ENCODE data around the gene BUD31.
A peak's percentile ranks its signal among the peaks of the same experiment; 100 is the strongest.

Gene BUD31

DNA sequence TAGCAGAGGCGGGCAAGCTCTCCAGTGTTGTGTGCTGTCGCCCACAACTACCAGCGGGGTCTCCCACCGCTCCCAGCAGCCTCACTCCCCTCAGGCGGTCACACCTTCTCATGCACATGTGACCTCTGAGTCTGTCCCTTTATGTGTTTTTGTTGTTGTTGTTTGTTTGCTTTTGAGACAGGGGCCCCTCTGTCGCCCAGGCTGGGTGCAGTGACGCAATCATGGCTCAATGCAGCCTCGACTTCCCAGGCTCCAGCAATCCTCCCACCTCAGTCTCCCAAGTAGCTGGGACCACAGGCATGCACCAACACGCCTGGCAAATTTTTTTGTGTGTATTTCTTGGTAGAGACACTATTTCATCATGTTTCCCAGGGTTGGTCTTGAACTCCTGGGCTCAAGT, 31.4 kb downstream of the BUD31 start:
- TF ChIP-seq, protein P1, sequence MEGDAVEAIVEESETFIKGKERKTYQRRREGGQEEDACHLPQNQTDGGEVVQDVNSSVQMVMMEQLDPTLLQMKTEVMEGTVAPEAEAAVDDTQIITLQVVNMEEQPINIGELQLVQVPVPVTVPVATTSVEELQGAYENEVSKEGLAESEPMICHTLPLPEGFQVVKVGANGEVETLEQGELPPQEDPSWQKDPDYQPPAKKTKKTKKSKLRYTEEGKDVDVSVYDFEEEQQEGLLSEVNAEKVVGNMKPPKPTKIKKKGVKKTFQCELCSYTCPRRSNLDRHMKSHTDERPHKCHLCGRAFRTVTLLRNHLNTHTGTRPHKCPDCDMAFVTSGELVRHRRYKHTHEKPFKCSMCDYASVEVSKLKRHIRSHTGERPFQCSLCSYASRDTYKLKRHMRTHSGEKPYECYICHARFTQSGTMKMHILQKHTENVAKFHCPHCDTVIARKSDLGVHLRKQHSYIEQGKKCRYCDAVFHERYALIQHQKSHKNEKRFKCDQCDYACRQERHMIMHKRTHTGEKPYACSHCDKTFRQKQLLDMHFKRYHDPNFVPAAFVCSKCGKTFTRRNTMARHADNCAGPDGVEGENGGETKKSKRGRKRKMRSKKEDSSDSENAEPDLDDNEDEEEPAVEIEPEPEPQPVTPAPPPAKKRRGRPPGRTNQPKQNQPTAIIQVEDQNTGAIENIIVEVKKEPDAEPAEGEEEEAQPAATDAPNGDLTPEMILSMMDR (IDR thresholded peaks at IDR 0.05) = no peak

DNA sequence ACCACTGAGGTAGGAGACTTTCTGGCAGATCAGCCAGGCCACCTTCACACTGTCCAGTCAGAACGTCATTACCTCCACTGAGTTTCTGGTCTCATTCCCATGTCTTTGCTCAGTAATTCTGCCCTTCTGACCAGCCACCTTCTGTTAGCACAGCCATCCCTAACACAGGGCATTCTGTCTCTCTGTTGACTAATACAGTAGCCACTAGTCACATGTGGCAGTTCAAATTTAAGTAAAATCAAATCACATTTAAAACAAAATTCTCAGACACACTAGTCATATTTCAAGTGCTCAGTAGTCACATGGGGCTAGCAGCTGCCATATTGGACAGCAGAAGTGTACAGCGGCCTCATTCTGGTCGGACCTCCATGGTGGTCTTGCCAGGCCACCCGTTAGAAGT, 37.3 kb downstream of the BUD31 start:
- TF ChIP-seq, protein P1 (IDR thresholded peaks at IDR 0.05) = no peak

DNA sequence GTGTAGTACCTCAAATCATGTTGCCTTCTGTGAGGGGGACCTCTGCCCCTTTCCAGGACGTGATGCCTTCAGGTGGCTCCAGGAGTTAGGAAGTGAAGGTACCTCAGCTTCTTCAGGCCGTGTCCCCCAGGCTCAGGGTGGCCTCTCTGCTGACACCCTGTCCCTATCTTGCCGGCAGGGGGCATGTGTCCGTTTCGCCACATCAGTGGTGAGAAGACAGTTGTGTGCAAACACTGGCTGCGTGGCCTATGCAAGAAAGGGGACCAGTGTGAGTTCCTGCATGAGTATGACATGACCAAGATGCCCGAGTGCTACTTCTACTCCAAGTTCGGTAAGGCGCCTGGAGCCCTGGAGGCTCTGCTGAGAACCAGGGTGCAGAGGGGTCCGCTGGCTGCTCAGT, 39.2 kb downstream of the BUD31 start:
- TF ChIP-seq, protein P1 (IDR thresholded peaks at IDR 0.05) = peak; percentile 54

DNA sequence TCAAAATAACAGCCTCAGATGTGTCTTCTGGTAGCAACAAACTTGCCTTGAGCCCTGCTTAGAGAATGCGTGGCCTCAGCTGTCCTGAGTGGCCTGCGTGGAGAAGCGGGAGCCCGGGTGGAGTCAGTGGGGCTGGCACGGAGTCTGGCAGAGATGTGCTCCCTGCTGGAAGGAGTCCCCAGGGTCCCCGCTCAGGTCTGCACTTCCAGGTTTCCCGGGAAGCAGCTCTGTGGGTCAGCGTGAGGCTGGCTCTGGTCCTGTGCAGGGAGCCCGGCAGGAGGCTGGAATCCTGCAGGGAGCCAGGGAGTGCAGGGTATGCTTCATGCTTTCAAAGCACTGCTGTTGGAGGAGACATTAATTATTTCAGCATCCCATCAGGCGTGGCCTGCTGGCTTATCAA, 40.1 kb downstream of the BUD31 start:
- TF ChIP-seq, protein P1 (IDR thresholded peaks at IDR 0.05) = no peak

DNA sequence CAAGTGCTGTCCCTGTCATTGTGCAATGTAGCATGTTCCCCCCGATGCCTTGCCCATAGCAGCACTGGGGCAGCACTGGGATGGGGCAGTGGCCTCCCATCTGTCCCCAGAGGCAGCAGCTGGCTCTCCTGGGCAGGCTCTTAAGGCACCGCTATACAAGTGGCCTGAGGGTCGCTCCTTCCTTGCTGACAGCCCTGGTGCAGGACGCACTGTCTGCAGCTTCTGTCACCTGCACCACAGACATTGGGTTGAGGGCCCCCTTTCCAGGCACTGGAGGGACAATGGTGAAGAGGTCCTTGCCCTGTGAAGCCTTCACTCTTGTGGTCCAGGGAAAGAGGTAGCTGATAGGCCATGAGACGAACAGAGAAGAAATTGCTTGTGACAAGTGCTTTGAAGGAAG, 40.6 kb downstream of the BUD31 start:
- TF ChIP-seq, protein P1 (IDR thresholded peaks at IDR 0.05) = no peak

DNA sequence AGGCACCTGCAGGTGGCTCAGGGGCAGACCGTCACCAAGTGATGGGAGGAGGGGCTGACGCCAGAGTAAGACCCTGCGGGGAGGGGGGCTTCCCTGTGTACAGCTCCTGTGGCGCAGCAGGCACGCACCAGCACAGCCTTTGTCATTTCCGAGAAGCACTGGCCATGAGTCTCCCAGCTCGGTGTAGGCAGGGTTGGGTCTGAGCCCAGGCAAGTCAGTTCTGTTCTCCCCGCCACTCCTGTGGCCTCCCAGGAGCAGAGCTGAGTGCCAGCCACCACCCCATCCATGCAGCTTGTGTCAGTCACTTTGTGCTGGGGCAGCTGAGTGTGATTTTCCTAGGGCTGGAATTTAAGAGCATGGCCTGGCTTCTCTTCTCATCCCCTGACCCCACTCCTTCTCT, 43.2 kb downstream of the BUD31 start:
- TF ChIP-seq, protein P1 (IDR thresholded peaks at IDR 0.05) = no peak

DNA sequence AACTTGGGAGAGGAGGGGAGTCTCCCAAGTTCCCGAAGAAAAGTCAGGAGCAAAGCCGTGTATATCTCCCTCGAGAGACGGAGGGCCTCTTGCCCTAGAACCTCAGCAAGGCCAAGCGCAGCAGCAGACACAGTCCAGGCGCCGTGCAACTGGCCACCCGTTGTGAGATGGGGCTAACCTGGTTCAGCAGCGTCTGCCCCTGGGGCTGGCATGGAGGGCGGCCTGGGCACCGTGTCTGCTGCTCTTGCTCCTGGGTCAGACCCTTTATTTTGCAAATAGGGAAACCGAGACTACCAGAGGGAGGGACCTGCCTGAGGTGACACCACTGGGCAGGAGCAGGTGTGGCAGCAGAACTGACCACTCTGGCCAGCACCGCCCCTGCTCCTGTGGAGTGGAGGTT, 43.8 kb downstream of the BUD31 start:
- TF ChIP-seq, protein P1 (IDR thresholded peaks at IDR 0.05) = no peak

DNA sequence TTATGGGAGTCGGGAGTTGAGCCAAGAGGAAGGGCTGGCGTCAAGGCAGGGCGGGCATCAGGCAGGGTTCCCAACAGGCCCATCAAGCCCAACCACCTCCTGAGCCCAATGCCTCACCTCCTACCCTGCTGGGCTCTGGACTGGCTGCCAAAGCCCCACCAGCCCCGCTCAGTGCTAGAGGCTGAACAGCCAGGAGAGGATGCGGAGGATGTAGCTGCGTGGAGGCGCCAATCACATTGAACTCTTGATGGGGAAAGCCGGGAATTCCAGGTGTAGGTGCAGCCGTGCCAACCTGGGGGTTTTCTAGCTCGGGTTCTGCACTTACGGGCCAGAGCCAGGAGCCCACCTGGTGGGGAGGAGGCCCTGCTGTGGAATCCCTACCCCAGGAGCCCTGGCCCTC, 44.3 kb downstream of the BUD31 start:
- TF ChIP-seq, protein P1 (IDR thresholded peaks at IDR 0.05) = no peak

Measured in LNCAP (cell line).